GM21447 (cell line): ENCODE data around the gene CCDC91.
A peak's percentile ranks its signal among the peaks of the same experiment; 100 is the strongest.
"Not testable (repeated sequence)": the region's sequence is repeated elsewhere in the genome, so short reads cannot be mapped to it uniquely, and the experiment has no call there.

Experiments used
- ATAC-seq: cut with Tn5 transposase; IDR thresholded peaks from one replicate; pipeline ENCODE4 v1.9.1; 2021; ENCODE audit not compliant: unreplicated experiment

Gene CCDC91

DNA sequence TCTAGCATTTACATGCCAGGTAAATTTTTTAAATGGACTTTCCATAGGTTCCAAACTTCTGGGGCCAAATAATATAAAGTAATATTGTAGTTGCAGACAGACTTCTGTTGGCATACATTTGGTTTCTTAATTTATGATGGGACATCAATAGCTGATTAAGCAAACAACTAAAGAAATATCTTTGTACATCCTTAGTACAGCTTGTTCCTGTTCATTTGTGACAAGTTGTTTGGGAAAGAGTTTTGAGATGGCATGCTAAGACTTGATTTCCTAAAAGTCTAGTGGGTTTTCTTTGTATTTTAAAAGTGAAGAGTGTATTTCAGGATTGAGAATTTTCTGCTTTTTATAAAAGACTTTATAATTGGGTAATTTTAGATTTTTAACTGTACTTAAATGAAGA lies 41.0 kb downstream of the CCDC91 start:
- no peak for ATAC-seq

DNA sequence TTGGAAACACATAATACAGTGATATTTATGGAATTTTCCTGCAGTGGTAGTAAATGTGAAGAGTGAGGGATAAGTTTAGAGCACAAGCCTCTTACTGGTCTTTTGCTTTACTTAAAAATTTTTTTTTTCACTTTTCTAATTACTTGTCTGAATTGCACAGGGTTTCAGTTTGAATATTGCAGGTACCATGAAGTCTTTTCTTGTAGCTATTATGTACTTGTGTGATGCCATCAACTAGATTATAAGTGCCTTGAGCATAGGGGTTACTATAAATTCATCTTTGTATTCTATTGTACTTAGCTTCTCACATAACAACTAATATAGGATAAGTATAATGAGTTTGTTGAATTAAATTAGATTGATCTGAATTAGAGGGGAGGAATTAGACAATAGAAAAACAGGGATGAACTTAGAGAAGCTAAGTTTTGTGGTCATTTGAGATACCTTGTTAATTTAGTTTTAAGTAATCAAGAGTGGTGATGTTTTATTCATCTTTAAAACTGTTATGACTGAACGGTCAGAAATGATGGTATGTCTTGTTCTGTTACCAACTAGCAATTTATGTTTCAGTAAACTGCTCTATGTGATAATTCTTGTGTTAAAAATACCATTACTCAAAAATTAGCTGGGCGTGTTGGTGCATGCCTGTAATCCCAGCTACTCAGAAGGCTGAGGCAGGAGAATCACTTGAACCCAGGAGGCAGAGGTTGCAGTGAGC lies 42.1 kb downstream of the CCDC91 start:
- ATAC-seq: no peak

DNA sequence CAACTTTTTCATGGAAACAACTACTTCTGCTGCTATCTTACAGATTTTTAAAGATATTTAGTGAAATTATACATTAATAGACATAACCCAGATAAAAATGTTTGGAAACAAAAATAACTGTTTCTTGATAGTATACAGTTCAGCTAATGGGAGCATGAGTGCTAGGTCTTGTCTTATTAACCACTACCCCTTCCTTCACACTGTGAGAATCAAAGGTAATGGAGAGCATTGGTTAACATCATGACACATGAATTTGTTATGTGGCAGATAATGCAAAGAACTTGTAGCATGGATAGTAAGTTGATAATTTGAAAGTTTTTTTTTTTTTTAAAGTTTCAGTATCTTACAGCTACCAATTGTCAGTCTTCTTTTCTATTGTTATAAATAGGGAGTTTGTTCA lies 44.2 kb downstream of the CCDC91 start:
- no peak for ATAC-seq

DNA sequence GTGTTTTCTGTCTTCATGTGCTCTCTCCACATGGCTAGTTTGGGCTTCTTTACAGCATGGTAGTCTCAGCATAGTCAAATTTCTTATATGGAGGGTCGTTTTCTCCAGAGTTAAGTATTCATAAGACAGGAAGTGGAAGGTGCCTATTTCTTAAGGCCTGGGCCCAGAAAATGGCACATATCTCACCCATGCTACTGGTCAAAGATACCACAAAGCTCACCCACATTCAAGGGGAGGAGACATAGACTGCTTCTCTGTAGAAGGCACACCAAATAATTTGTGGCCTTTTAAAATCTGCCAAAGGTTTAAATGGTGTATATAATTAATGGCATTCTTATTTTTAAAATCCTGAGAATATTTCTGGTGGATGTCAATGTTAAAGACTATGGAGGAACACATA lies 44.8 kb downstream of the CCDC91 start:
- ATAC-seq: no peak

DNA sequence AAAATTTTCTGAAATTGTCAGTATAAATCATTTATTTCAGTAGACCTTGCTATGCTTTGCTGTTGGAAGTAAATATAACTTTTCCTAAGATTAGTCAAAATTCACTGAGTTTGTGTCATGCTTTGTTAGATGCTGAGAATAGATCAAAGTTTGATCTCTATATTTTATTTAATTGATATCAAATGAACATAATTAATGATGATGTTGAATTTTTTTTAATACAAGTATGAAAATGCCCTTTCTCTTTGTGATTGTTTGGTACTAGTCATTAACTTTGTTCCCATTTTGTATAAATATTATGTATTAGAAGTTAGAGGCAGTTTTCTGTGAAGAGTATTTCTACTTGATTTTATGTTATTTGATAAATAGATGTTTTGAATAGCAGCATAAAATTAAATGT lies 45.7 kb downstream of the CCDC91 start:
- ATAC-seq: no peak

DNA sequence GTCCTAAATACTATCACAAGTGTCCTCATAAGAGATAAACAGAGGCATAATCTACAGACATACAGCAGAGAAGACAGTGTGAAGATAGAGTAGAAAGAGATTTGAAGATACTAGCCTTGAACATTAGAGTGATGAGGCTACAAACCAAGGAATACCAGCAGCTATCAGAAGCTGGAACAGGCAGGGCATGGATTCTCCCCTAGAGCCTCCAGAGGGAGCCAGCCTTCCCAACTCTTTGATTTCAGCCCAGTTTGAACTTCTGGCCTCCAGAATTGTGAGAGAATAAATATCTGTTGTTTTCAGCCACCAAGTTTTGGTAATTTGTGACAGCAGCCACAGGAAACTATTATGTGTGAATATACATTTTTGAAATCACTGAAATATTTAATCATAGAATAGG lies 47.2 kb downstream of the CCDC91 start:
- no peak for ATAC-seq

DNA sequence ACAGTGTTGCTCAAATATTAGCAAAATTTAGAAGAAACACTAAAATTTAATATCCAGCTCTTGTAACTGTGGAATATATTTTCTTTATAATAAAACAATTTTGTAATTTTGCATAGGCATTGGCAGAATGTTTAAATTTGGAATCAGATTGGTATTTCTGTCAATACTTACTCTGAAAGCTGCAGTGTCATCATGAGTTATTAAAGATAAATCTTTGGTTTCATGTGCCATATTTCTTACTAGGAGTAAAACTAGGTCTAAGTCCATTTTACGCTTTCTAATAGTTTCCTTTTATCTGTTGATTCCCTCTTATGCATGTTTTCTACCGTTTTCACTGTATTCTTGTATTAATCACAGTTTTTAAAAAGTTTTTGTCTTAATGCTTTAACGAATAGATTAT lies 49.7 kb downstream of the CCDC91 start:
- no peak for ATAC-seq

DNA sequence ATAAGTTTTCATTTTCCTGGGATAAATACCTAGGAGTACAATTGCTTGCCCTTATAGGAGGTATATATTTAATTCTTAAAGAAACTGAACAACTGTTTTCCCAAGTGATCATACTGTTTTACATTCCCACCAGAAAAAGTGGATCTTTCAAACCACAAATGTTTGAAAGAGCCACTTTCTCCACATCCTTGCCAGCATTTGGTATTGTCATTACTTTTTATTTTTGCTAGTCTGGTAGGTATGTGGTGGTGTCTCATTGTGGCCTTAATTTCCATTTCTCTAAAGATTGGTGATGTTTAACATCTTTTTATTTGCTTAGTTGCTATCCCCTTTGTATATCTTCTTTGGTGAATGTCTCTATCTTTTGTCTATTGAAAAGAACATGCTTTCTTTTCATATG lies 50.6 kb downstream of the CCDC91 start:
- ATAC-seq: no peak

DNA sequence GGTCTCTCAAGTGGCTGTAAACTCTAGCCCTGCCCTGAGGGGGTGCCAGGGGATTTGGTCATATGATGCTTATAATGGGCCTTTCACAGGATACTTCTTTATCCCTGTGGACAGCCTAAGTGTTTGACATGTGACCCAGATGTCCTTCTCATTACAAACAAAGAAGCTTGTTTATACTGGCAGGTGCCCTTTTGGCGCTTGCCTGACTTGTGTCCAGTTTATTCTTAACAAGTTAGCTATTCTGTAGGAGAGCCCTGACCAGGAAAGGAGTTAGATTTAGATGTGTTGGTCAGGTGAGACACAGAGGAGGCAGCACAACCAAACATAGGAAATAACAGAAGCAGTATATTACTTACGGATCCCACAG lies 51.9 kb downstream of the CCDC91 start:
- ATAC-seq: no peak

DNA sequence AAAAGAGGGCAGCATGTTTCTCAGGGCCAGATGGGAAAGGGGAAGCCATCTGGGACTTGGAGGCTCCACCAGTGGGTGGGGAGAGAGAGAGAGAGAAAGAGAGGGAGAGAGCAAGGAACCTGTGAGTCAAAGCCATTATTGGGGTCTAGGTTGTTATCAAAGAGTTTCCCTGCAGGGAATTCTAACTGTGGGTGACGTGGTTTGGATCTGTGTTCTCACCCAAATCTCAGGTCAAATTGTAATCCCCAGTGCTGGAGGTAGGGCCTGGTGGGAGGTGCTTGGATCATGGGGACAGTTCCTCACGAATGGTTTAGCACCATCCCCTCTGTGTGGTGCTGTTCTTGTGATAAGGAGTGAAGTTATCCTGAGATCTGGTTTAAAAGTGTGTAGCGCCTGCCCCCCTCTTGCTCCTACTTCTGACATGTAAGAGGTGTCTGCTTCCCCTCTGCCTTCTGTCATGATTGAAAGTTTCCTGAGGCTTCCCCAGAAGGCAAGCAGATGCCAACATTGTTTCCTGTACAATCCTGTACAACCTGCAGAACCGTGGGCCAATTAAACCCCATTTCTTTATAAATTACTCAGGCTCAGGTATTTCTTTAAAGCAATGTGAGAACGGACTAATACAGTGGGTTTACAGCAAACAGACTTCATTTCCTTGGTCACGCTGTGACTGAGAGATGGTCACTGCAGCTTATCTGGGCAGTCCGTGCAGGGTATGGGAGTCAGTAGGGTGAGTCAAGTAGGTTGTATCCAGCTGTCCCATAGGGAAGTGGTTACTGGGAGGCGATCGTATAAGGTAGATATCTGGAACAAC lies 52.4 kb downstream of the CCDC91 start:
- no peak for ATAC-seq

DNA sequence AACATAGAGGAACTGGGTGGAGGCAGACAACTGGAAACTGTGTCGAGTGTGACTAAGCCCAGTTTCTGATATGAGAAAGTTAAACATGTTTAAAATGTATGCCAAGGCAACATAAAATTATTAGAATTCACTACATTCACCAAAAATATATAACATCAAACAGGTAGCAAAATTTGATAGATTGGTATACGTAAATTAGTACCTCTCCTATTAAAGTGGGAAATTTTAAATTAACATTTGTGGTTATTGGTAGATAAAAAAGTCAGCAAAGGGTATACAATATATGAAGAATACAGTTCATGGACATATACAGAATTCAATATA lies 53.0 kb downstream of the CCDC91 start:
- no peak for ATAC-seq

DNA sequence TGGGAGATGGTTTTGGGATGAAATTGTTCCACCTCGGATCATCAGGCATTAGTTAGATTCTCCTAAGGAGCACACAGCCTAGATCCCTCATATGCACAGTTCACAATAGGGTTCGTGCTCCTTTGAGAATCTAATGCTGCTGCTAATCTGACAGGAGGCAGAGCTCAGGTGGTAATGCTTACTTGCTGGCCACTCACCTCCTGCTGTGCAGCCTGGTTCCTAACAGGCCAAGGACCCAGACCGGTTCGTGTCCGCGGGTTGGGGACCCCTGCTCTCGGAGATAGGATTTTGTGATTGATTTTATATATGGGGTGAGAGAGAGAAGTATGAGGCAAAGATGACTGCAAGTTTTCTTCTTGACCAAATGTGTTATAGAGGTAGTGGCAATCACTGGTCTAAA lies 57.5 kb downstream of the CCDC91 start:
- ATAC-seq: no peak

DNA sequence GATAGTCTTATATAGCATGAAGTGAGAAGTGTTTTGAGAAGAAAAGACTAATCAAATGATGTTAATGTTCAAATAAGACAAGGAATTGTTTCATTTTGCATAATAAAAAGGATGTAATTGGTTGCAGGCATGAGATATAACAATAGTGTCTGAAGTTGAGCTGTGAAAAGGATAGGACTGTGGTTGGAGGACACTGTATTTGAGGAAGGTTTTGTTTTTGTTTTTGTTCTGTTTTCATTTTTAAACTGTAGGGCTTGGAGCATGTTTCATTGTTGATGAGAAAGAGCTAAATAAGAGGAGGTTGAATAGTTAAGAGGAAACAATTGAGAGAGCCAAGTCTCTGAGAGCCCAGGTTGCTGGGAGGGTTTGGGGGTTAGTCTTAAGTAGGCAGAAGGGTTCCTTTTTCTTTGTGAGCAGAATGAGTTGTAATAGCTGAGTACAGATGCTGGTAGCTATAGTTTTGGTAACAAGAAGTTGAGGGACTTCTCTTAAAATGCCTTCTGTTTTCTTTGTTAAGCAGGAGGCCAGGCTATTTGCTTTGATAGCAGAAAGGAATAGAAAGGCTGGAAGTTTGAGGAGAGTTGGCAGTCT lies 58.4 kb downstream of the CCDC91 start:
- peak; percentile 38 for ATAC-seq

DNA sequence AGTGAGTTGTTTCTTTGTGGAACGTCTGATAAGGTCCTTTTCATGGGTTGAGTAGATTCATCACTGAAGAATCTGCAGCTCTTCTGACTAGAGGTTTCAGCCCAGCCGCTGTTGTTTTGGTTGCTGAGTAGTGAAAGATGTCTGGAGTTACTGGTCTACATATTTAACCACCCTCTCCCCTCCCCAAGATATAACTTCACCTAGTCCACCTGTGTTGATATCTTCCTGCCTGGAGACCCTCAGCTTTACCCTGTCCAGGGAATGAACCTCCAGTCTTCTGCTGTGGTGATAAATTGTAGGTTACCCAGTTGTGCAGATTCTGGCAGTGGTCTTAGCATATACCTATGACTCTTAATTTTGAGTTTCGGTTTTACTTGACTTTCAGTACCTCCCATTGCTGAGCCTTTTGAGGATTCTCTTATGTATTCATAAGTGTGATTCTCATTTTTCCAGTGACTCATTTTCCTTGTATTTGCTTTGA lies 62.9 kb downstream of the CCDC91 start:
- ATAC-seq: peak; percentile 97

DNA sequence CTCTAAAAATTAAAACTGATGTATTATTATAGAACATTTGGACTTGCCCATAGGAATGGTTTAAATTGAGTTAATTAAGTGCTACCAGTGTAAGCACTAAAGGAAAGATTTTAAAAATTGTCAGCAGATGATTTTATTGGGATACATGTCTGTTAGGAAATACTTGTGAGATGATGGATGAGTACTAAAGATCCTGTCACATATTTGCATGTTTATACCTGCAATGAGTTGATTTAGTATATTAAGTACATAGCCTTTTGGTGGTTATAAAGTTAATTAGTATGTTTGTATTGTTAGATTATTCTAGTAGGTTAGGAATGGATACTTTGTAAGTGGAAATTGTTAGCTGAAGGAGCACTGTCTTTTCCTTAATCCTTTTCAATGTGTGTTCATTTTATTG lies 67.2 kb downstream of the CCDC91 start:
- no peak for ATAC-seq

DNA sequence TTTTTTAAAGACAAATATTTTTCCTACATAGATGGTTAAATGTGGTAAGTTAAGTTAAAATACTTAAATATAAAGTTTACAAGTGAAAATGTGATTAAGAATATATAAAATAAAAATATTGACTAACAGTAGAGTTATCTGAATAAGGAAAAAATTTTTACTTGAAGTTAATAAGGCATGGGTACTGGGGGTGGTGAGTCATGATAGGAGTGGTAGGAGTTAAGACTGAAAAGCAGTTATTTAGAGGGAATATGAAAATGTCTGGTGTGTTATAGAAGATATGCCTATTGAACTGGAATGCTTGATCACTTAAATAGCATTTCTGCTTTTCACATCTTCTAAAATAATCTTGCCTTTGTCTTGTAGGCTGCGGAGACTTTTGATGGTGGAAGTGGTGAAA lies 68.7 kb downstream of the CCDC91 start:
- ATAC-seq: no peak

DNA sequence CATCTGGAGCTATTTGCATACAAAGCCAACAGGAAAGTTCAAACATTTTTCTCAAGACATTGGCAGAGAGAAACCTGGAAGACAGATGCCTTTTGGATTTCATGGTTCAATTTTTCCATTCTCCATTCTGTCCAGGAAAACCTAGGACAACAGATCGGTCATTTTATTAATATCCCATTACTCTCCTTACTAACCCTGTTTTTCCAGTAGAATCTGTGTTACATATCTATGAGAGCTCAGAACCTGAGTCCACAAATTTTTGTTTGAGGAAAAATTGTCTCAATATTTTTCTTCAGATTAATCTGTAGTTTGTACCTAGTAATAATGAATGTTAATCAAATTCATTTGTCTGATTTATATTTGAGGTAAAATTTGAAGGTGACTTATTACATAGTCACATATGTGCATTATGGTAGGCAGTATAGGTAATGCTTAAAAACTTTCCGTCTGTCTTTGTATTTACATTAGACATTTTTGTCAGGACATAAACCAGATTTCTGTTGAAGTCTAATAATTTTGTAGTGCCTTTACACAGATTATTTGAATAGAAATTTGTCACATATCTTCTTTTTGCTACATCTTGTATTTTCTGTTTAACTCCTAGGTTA lies 75.3 kb downstream of the CCDC91 start:
- ATAC-seq: no peak

DNA sequence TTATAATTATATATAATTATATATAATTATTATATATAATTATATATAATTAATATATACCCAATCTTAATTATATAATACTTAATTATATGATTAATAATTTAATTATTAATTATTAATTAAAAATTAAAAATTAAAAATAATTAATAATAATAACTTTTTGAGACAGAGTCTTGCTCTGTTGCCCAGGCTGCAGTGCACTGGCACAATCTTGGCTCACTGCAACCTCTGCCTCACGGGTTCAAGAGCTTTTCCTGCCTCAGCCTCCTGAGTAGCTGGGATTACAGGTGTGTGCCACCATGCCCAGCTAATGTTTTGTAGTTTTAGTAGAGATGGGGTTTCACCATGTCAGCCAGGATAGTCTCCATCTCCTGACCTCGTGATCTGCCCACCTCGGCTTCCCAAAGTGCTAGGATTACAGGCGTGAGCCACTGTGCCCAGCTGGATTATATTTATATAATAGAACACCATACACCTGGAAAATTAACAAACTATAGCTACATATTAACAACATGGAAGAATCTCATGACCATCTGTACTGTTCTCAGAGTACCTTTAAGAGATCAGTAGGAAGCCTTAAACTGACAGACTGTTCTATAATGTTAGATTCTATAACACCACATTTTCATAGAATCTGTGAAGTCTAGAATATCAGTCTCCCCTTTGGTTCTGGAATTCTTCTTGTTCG lies 77.8 kb downstream of the CCDC91 start:
- not testable (repeated sequence) for ATAC-seq

DNA sequence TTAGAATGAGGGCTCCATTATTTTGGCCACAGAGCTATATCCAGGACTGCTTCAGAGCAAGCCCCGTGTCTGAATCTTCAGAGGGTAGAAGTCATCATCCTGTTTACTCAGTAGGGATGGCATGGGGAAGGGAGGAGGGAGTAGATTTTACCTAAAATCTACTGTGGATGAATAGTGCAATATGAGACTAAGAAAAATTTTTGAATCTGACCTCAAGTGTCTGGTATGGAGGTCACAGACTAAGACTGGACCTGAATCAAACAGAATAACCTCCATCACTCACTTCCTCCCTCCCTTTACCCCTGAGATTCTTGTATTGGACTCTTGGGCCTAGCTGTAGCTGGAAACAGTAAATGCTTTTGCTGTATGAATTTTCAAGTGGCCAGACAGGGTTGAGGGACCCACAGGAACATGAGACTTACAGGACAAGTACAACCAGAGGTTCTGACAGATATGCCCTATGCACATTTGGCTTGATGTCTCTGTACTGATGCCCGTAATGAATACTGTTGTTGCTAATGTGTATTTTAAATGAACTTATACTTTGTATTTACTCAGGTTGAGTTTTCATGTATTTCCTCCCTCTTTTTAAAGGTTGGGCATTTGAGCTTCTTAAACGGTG lies 78.5 kb downstream of the CCDC91 start:
- ATAC-seq: no peak

DNA sequence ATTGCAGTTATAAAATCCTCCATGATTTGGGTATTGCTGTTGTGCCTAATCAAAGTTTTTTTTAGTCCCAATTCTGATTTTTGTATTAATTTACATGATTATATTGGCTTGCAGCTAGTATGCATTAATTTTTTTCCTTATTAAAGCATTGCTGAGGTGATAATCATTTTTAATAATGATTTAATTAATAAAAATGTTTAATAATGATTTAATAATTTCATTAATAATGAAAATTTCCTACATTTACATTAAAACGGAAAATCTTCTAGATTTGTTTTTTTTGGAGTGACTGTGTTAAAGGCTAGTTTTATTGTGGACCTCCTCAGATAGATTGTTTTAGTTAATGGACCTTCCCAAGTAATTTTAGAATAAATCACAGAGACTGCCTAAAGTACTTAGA lies 79.6 kb downstream of the CCDC91 start:
- no peak for ATAC-seq

DNA sequence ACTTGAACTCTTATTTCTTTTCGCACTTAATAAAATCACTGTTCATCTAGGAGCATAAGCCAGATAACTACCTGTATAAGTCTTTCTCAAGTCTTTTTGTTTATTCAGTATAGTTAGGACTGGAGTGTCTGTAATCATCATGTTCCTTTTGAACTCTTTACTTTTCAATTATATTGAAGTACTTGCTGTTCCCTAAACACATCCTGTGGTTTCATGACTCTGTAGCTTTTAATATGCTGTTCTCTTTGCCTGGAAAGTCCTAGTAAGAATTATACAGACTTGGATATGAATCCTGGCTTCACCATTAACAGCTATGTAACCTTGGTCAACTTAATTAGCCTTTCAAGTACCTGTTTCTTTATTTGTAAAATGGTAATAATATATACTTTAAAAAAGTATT lies 88.2 kb downstream of the CCDC91 start:
- no peak for ATAC-seq
